Suprapubic skin (tissue), 4 donors: ENCODE measurements around the gene TMEM18. TPM values are rescaled to one million over a fixed set of nuclear protein-coding genes. Genes with fewer than 3 reads are reported as not detected.
A peak's percentile ranks its signal among the peaks of the same experiment; 100 is the strongest.

Source experiments
- DNase-seq, 2 donors: peaks; one replicate each; pipeline ENCODE4 v3.0.0-alpha.2; 2019; ENCODE audit warnings: low spot score in 2 of 2
- H3K27ac ChIP-seq: fragments of 200-600 bp; sonication (generic); one replicate; pipeline ENCODE4 v1.5.1; 2019
- H3K27me3 ChIP-seq: fragments of 200-600 bp; sonication (generic); one replicate; pipeline ENCODE4 v1.5.1; 2019
- H3K36me3 ChIP-seq: fragments of 200-600 bp; sonication (generic); one replicate; pipeline ENCODE4 v1.5.1; 2019
- H3K4me1 ChIP-seq: fragments of 200-600 bp; sonication (generic); one replicate; pipeline ENCODE4 v1.5.1; 2019
- H3K4me3 ChIP-seq: fragments of 200-600 bp; sonication (generic); one replicate; pipeline ENCODE4 v1.5.1; 2019; ENCODE audit warnings: mild to moderate bottlenecking
- H3K9me3 ChIP-seq: fragments of 200-600 bp; sonication (generic); one replicate; pipeline ENCODE4 v1.5.1; 2019
- EP300 ChIP-seq: sonication (generic); formaldehyde crosslinking; IDR thresholded peaks from one replicate; pipeline ENCODE4 v1.6.1; 2017; ENCODE audit warnings: antibody characterized with exemption
- POLR2A ChIP-seq, 2 donors: fragments of 450-650 bp; IDR thresholded peaks; one replicate each; pipeline ENCODE4 v1.6.1; 2017; ENCODE audit warnings: antibody characterized with exemption in 2 of 2, mild to moderate bottlenecking in 2 of 2, moderate library complexity in 2 of 2
- POLR2AphosphoS5 ChIP-seq, 3 donors: sonication (generic); formaldehyde crosslinking; IDR thresholded peaks; one replicate each; pipeline ENCODE4 v1.6.1; 2017; ENCODE audit warnings: antibody characterized with exemption in 3 of 3
- WGBS: methylation state at CpG from one replicate; pipeline ENCODE4 v1.1.5; 2018; 5-methylcytosine and 5-hydroxymethylcytosine counted together
- total RNA-seq, 4 donors: library from RNA; depleted of rRNA; stranded (reverse); fragments of >200 nt; gene quantifications; one replicate each; pipeline ENCODE4 v1.1.0, GENCODE V29; 2016
- TF ChIP-seq, protein P1 (sequence below), 2 donors: fragments of 200-600 bp in 1 of 2; fragments of 450-650 bp in 1 of 2; sonication (generic) in 1 of 2; IDR thresholded peaks; one replicate each; pipeline ENCODE4 v1.5.1; 2016 to 2019; ENCODE audit warnings: antibody characterized with exemption in 2 of 2, mild to moderate bottlenecking in 1 of 2, moderate library complexity in 1 of 2

The TMEM18 gene
- total RNA-seq, 4 donors from 2014 or later: 20.4 to 24.6 (median 22.0) TPM

- Histone ChIP-seq H3K4me1 (no peaks in the 10 kb centered on the region), H3K36me3 (no peaks in the 10 kb centered on the region), H3K27me3 (no peaks in the 10 kb centered on the region), H3K9me3 (no peaks in the 10 kb centered on the region), H3K4me3 (no peak overlapping the region), H3K27ac (no peak overlapping the region)
- DNase-seq: peak in 1 of 2 donors; percentile 75
- TF ChIP-seq POLR2A (IDR thresholded peaks at IDR 0.05) (no peak), EP300 (no peak), POLR2AphosphoS5 (IDR thresholded peaks at IDR 0.05) (no peak)
- TF ChIP-seq, protein P1, sequence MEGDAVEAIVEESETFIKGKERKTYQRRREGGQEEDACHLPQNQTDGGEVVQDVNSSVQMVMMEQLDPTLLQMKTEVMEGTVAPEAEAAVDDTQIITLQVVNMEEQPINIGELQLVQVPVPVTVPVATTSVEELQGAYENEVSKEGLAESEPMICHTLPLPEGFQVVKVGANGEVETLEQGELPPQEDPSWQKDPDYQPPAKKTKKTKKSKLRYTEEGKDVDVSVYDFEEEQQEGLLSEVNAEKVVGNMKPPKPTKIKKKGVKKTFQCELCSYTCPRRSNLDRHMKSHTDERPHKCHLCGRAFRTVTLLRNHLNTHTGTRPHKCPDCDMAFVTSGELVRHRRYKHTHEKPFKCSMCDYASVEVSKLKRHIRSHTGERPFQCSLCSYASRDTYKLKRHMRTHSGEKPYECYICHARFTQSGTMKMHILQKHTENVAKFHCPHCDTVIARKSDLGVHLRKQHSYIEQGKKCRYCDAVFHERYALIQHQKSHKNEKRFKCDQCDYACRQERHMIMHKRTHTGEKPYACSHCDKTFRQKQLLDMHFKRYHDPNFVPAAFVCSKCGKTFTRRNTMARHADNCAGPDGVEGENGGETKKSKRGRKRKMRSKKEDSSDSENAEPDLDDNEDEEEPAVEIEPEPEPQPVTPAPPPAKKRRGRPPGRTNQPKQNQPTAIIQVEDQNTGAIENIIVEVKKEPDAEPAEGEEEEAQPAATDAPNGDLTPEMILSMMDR (IDR thresholded peaks at IDR 0.05): no peak
- WGBS: 93% methylated on average over 32 of the region's 45 CpGs
Measured at GRCh38 chr2:621303-622099, 55.7 kb downstream of the TMEM18 start.

GRCh38 chr2:620471-621302, 56.5 kb downstream of the TMEM18 start:
- Histone ChIP-seq H3K27me3 (no peaks in the 10 kb centered on the region), H3K36me3 (no peaks in the 10 kb centered on the region), H3K4me1 (no peaks in the 10 kb centered on the region), H3K27ac (no peak overlapping the region), H3K4me3 (no peak overlapping the region), H3K9me3 (no peaks in the 10 kb centered on the region)
- no peak for TF ChIP-seq POLR2A (IDR thresholded peaks at IDR 0.05)
- TF ChIP-seq, protein P1 (IDR thresholded peaks at IDR 0.05): no peak
- TF ChIP-seq EP300: no peak
- no peak for TF ChIP-seq POLR2AphosphoS5 (IDR thresholded peaks at IDR 0.05)
- DNase-seq: peak in 1 of 2 donors; percentile 65
- 92% methylated on average over 49 of the region's 58 CpGs for WGBS

DNA sequence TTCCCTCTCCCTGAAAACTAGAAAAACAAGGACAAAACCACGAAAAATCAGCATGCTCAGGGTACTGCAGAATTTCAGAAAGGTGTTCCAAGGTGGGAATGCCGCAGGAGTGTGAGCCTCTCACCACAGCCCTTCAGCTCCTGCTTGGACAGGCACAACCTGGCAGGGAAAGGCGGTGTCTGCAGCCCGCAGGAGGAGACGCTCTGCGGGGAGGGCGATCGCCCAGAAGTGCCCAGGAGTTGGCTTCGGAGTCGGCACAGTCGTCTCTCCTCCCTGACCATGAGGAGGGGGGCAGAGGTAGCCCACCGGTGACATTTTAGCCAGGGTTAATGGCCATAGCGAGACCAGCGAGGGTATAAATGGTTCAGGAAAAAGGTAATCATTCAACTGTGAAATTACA, 57.2 kb downstream of the TMEM18 start:
- Histone ChIP-seq H3K9me3 (no peaks in the 10 kb centered on the region), H3K27me3 (no peaks in the 10 kb centered on the region), H3K27ac (no peak overlapping the region), H3K36me3 (no peaks in the 10 kb centered on the region), H3K4me3 (no peak overlapping the region), H3K4me1 (no peaks in the 10 kb centered on the region)
- WGBS: 88% methylated on average over 14 of the region's 14 CpGs
- no peak for TF ChIP-seq POLR2A (IDR thresholded peaks at IDR 0.05)
- no peak for TF ChIP-seq POLR2AphosphoS5 (IDR thresholded peaks at IDR 0.05)
- TF ChIP-seq, protein P1 (IDR thresholded peaks at IDR 0.05): no peak
- TF ChIP-seq EP300: no peak
- peak in 1 of 2 donors; percentile 67 for DNase-seq

GRCh38 chr2:618422-618990, 58.7 kb downstream of the TMEM18 start:
- DNase-seq: no peak

More at GRCh38 chr2:618422-618990, 58.7 kb downstream of the TMEM18 start:
- H3K9me3 ChIP-seq: no peaks in the 10 kb centered on the region
- TF ChIP-seq POLR2A (IDR thresholded peaks at IDR 0.05) (no peak), EP300 (no peak), POLR2AphosphoS5 (IDR thresholded peaks at IDR 0.05) (no peak)
- TF ChIP-seq, protein P1 (IDR thresholded peaks at IDR 0.05): no peak
- 90% methylated on average over 6 of the region's 6 CpGs for WGBS
- H3K4me3 ChIP-seq: no peak overlapping the region
- no peaks in the 10 kb centered on the region for H3K27me3 ChIP-seq
- H3K36me3 ChIP-seq: no peaks in the 10 kb centered on the region
- no peak overlapping the region for H3K27ac ChIP-seq
- no peaks in the 10 kb centered on the region for H3K4me1 ChIP-seq
